GM10248 (cell line): ENCODE data around the gene HOXA3.

Experiments used
- CTCF ChIA-PET: fragments of 300-600 bp; sonication (Branson Sonifier 250); formaldehyde crosslinking; extraction: SDS; loops from one replicate; lab custom pipeline; 2021; ENCODE audit warnings: antibody characterized with exemption; lab: Yijun Ruan, JAX
- POLR2A ChIA-PET: fragments of 350-650 bp; sonication (Branson Sonifier 250); formaldehyde crosslinking; extraction: SDS; loops from one replicate; lab custom pipeline; 2020; ENCODE audit warnings: antibody characterized with exemption; lab: Yijun Ruan, JAX
- DNase-seq: peaks from one replicate; pipeline ENCODE4 v3.0.0; 2012; ENCODE audit errors: extremely low spot score
- CTCF ChIP-seq: IDR thresholded peaks from 2 replicates; pipeline ENCODE4 v1.5.1; 2012; ENCODE audit warnings: mild to moderate bottlenecking, low read depth; ENCODE audit errors: extremely low read depth, missing control alignments, control extremely low read depth

Gene HOXA3

GRCh38 chr7:27177795-27178320 is 25.5 kb upstream of the HOXA3 start:
- TF ChIP-seq CTCF: no peak
- DNase-seq: no peak
- ChIA-PET CTCF (interaction anchor here (1.4 to 3.4 kb wide), 4 partner anchors 16 to 495 kb away, joined by 4 to 18 read pairs (median 13); no protein-coding TSS in a partner anchor), POLR2A (no interaction called here)

GRCh38 chr7:27176962-27177794 is 24.8 kb upstream of the HOXA3 start:
- no peak for TF ChIP-seq CTCF
- POLR2A ChIA-PET: no interaction called here
- CTCF ChIA-PET: interaction anchor here (0.9 to 3.4 kb wide), 6 partner anchors 15 to 884 kb away, joined by 3 to 18 read pairs (median 4); no protein-coding TSS in a partner anchor
- DNase-seq: no peak

- no peak for DNase-seq
Observed at GRCh38 chr7:27176524-27176845, 24.1 kb upstream of the HOXA3 start.

GRCh38 chr7:27175626-27176523 is 23.5 kb upstream of the HOXA3 start:
- TF ChIP-seq CTCF: no peak
- POLR2A ChIA-PET: no interaction called here
- no peak for DNase-seq
- CTCF ChIA-PET: interaction anchor here (1.4 to 3.4 kb wide), 4 partner anchors 14 to 886 kb away, joined by 3 to 18 read pairs (median 9); no protein-coding TSS in a partner anchor

More at GRCh38 chr7:27176524-27176845, 24.1 kb upstream of the HOXA3 start:
- ChIA-PET CTCF (interaction anchor here (0.9 to 3.4 kb wide), 6 partner anchors 15 to 885 kb away, joined by 3 to 18 read pairs (median 4); no protein-coding TSS in a partner anchor), POLR2A (no interaction called here)
- no peak for TF ChIP-seq CTCF

GRCh38 chr7:27174874-27175625 is 22.7 kb upstream of the HOXA3 start:
- no peak for TF ChIP-seq CTCF
- ChIA-PET CTCF (interaction anchor here (0.8 kb wide), 1 partner anchor 21 kb away, joined by 3 read pairs; no protein-coding TSS in a partner anchor), POLR2A (no interaction called here)
- no peak for DNase-seq
